ENCODE data around the gene CLDN14.

The CLDN14 gene

DNA sequence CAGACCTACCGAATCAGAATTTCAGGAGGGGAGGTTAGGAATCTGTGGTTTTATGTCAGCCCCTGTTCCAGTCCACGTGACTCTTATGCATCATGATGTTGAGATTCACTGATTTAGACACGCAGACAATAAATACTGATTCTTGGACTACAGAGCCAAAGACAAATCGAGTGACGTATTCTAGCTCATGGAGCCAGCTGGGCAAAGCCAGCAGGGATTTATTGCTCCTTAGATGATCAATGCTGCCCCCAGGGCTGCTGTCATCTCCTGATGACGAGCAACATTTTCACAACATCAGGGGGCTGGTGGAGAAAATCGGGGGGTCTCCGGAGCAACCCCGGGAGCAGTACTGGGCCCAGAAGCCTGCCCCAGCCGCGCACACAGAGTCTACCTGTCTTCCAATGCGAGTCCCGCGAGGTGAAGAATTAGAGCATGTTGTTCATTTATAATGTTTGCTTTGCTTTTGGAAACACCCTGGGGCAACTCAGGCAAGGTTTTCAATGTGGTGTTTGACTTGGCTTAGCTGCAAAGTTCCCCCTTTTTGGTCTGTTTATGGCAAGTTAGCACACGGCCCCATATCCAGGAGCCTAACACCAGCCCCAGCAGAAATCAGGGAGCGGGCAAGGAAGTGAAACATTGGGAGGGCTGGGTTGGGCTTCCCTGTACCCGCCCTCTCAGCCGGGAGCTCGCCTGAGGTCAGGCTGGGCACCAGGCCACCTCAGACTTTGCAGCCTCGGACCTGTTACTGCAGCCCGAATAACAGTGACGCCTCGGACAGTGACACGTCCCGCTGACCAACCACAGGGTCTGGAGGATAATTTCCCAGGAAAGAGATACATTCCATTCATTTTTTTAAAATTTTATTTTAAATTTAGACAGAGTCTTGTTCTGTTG is 19.9 kb upstream of the CLDN14 start:
- no peak for DNase-seq (ENCODE audit: extremely low read depth, insufficient read length)
- TF ChIP-seq, protein P1, sequence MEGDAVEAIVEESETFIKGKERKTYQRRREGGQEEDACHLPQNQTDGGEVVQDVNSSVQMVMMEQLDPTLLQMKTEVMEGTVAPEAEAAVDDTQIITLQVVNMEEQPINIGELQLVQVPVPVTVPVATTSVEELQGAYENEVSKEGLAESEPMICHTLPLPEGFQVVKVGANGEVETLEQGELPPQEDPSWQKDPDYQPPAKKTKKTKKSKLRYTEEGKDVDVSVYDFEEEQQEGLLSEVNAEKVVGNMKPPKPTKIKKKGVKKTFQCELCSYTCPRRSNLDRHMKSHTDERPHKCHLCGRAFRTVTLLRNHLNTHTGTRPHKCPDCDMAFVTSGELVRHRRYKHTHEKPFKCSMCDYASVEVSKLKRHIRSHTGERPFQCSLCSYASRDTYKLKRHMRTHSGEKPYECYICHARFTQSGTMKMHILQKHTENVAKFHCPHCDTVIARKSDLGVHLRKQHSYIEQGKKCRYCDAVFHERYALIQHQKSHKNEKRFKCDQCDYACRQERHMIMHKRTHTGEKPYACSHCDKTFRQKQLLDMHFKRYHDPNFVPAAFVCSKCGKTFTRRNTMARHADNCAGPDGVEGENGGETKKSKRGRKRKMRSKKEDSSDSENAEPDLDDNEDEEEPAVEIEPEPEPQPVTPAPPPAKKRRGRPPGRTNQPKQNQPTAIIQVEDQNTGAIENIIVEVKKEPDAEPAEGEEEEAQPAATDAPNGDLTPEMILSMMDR (IDR thresholded peaks at IDR 0.05; ENCODE audit: insufficient read depth, low read length, poor library complexity, severe bottlenecking): no peak
- Histone ChIP-seq H3K27me3 (replicated peaks; ENCODE audit: control insufficient read depth, insufficient read depth, low read length) (no peaks in the 10 kb centered on the region), H3K36me3 (ENCODE audit: control insufficient read depth, insufficient read depth, low read length) (peaks cover 2% of the 10 kb centered on the region; the same call in 1 of the 2 replicates), H3K4me3 (replicated peaks; ENCODE audit: low read depth, low read length) (no peak overlapping the region)

DNA sequence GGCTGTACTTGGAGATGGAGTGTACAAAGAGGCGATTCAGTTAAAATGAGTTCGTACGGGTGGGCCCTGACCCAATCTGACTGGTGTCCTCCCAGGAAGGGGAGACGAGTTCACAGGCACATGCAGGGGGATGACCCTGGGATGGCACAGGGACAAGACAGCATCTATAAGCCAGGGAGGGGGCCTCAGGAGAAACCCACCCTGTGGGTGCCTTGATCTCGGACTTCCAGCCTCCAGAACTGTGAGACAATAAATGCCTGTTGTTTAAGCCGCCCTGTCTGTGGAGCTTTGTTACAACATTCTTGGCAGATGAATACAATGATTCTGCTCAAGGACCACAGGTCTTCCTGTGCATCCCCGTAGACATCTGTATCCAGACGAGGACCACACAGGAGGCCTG is 14.6 kb upstream of the CLDN14 start:
- TF ChIP-seq, protein P1 (IDR thresholded peaks at IDR 0.05; ENCODE audit: insufficient read depth, low read length, poor library complexity, severe bottlenecking): no peak
- no peak for DNase-seq (ENCODE audit: extremely low read depth, insufficient read length)
- no peaks in the 10 kb centered on the region for H3K27me3 ChIP-seq (replicated peaks; ENCODE audit: control insufficient read depth, insufficient read depth, low read length)
- no peak overlapping the region for H3K4me3 ChIP-seq (replicated peaks; ENCODE audit: low read depth, low read length)
- H3K36me3 ChIP-seq (ENCODE audit: control insufficient read depth, insufficient read depth, low read length): no peaks in the 10 kb centered on the region; the same call in 1 of the 2 replicates

DNA sequence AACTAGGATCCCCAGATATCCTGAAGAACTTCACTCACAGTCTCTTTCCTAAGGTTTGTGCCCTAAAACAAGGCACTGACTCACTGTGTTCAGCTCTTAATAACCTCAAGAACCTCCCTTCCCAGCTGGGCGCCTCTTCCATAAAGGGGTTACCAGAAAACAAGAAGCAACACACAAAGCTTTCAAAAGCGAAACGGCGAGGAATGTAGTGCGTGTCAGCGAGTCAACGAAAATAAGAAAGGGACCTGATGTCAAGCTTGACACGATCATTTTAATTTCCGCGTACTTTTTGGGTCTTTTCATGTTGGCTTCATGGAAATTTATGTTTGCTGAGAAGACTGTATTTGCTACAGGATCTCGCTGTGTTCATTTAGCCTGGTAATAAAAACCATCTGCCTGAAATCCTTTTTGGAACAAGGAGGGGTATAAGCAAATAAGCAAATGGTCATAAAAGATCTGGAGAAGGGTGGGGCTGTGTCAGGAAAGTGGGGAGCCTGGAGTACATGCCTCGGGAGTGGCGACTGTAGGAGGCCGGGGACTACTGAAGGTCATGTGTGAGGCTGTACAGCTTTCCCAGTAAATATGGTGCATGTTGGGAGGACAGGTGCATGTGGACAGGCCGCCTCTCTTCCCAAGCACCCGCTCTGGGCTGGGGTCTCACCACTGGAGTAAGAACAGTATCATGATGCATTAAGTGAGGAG is 11.4 kb upstream of the CLDN14 start:
- TF ChIP-seq, protein P1 (IDR thresholded peaks at IDR 0.05; ENCODE audit: insufficient read depth, low read length, poor library complexity, severe bottlenecking): no peak
- Histone ChIP-seq H3K4me3 (replicated peaks; ENCODE audit: low read depth, low read length) (no peak overlapping the region), H3K27me3 (replicated peaks; ENCODE audit: control insufficient read depth, insufficient read depth, low read length) (no peaks in the 10 kb centered on the region), H3K36me3 (ENCODE audit: control insufficient read depth, insufficient read depth, low read length) (no peaks in the 10 kb centered on the region)
- DNase-seq (ENCODE audit: extremely low read depth, insufficient read length): no peak

DNA sequence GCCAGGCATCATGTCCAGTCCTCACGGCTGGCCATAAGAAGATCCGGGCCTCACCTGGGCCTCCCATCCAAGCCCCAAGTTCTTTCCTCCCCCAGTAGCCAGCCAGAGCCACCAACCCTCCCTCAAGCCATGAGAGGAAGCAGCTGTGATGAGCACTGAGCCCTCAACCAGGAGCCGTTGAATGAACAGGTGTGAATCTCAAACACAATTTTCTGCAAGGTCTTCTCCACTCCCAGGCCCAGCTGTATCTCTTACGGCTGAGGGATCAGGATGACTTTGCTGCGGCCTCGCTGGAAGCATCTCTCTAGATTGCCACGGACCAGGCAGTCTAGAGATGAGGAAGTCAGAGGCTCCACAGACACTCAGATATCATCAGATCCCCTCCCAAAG is 9.8 kb upstream of the CLDN14 start:
- TF ChIP-seq, protein P1 (IDR thresholded peaks at IDR 0.05; ENCODE audit: insufficient read depth, low read length, poor library complexity, severe bottlenecking): no peak
- DNase-seq (ENCODE audit: extremely low read depth, insufficient read length): no peak
- no peaks in the 10 kb centered on the region for H3K36me3 ChIP-seq (ENCODE audit: control insufficient read depth, insufficient read depth, low read length)

DNA sequence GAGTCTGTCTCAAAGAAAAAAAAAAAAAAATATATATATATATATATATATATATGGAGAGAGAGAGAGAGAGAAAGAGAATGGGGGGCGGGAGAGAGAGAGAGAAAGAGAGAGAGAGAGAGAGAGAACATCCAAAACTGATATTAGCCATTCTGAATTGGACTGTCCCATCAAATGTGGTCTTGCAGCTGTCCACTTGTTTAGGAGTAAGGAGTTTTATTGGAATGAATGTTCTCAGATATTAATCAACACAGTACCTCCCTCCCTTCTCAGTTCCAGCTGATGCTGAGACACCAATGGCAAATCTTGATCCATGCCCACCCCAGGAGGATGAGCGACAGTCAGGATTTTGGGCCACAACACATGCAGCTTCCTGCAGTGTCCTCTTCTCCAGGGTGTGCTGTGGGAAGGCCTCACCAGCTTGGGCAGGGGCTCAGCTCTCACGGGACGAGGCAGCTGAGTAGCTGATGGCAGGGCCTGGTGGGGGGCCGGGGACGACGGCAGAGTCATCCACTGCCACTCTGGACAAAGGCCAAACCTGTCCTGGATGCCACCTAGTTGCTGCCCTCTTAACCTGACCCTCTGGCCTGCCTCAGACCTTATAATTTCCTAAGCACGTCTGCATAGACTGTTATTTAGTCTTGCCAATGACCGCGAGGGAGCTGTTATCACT is 9.3 kb upstream of the CLDN14 start:
- Histone ChIP-seq H3K27me3 (replicated peaks; ENCODE audit: control insufficient read depth, insufficient read depth, low read length) (no peaks in the 10 kb centered on the region), H3K4me3 (replicated peaks; ENCODE audit: low read depth, low read length) (no peak overlapping the region), H3K36me3 (ENCODE audit: control insufficient read depth, insufficient read depth, low read length) (no peaks in the 10 kb centered on the region)
- TF ChIP-seq, protein P1 (IDR thresholded peaks at IDR 0.05; ENCODE audit: insufficient read depth, low read length, poor library complexity, severe bottlenecking): no peak
- no peak for DNase-seq (ENCODE audit: extremely low read depth, insufficient read length)

More for the DNA sequence above, 9.8 kb upstream of the CLDN14 start:
- Histone ChIP-seq H3K27me3 (replicated peaks; ENCODE audit: control insufficient read depth, insufficient read depth, low read length) (no peaks in the 10 kb centered on the region), H3K4me3 (replicated peaks; ENCODE audit: low read depth, low read length) (no peak overlapping the region)
